ENCODE data around the gene IFNAR1.

IFNAR1 gene

DNA sequence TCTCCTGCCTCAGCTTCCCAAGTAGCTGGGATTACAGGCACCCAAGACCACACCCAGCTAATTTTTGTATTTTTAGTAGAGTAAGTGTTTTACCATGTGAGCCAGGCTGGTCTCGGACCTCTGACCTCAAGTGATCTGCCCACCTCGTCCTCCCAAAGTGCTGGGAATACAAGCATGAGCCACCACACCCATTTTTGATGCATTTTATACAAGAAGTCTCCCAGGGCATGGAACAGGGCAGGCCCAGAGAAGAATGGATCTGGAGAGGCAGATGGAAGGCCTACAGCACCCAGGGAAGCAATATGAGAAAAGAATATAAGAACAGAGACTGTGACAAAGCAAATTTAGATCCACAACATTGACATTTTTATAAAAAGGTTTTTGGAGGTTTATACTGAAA is 18.8 kb upstream of the IFNAR1 start:
- H3K9ac ChIP-seq (ENCODE audit: low read depth, low read length, poor library complexity), result no peak overlapping the region
- H3K27me3 ChIP-seq (ENCODE audit: control insufficient read depth in 3 of 3, insufficient read depth in 3 of 3, low read depth in 1 of 3, low read length in 3 of 3), result no peaks in the 10 kb centered on the region
- H2BK120ac ChIP-seq (ENCODE audit: low read depth, low read length), result no peak overlapping the region
- H3K9me3 ChIP-seq (replicated peaks in 1 of 2; ENCODE audit: control insufficient read depth in 2 of 2, insufficient read depth in 1 of 2, low read depth in 1 of 2, low read length in 2 of 2), result peaks cover 0 to 3% of the 10 kb centered on the region in 2 donors
- H2BK15ac ChIP-seq (ENCODE audit: low read length), result no peak overlapping the region
- no peak for DNase-seq (ENCODE audit: low spot score)
- no peak overlapping the region for H3K4ac ChIP-seq (ENCODE audit: low read length)
- H3K79me1 ChIP-seq (ENCODE audit: low read depth, low read length), result no peaks in the 10 kb centered on the region
- H3K36me3 ChIP-seq (replicated peaks in 1 of 2; ENCODE audit: control insufficient read depth in 2 of 2, insufficient read depth in 2 of 2, low read length in 2 of 2), result no peaks in the 10 kb centered on the region
- no peak overlapping the region for H3K27ac ChIP-seq (replicated peaks; ENCODE audit: low read length)
- H3K18ac ChIP-seq (ENCODE audit: low read length), result no peak overlapping the region
- no peak overlapping the region for H3K14ac ChIP-seq (ENCODE audit: low read length)
- H4K91ac ChIP-seq (ENCODE audit: low read depth, low read length, poor library complexity), result no peak overlapping the region
- no peak overlapping the region for H2AFZ ChIP-seq (ENCODE audit: low read length)
- no peak overlapping the region for H2AK5ac ChIP-seq (ENCODE audit: low read depth, low read length)
- H2BK5ac ChIP-seq (ENCODE audit: low read length), result no peak overlapping the region
- no peak overlapping the region for H3K4me2 ChIP-seq (ENCODE audit: insufficient read depth, low read length, poor library complexity, severe bottlenecking)
- H3K23ac ChIP-seq (ENCODE audit: low read depth, low read length, poor library complexity), result no peak overlapping the region
- no peak overlapping the region for H2BK12ac ChIP-seq (ENCODE audit: low read length)
- no peak overlapping the region for H3K4me3 ChIP-seq (ENCODE audit: low read length in 2 of 2)
- WGBS, 2 donors (ENCODE audit: extremely low coverage in 2 of 2, insufficient read length in 2 of 2, insufficient replicate concordance in 1 of 2), result no CpG with 5 or more reads among the region's 2 CpGs
- H4K8ac ChIP-seq (ENCODE audit: low read depth, low read length), result no peak overlapping the region
- H3K4me1 ChIP-seq (ENCODE audit: control insufficient read depth in 2 of 2, insufficient read depth in 1 of 2, low read depth in 1 of 2, low read length in 2 of 2), result no peaks in the 10 kb centered on the region

DNA sequence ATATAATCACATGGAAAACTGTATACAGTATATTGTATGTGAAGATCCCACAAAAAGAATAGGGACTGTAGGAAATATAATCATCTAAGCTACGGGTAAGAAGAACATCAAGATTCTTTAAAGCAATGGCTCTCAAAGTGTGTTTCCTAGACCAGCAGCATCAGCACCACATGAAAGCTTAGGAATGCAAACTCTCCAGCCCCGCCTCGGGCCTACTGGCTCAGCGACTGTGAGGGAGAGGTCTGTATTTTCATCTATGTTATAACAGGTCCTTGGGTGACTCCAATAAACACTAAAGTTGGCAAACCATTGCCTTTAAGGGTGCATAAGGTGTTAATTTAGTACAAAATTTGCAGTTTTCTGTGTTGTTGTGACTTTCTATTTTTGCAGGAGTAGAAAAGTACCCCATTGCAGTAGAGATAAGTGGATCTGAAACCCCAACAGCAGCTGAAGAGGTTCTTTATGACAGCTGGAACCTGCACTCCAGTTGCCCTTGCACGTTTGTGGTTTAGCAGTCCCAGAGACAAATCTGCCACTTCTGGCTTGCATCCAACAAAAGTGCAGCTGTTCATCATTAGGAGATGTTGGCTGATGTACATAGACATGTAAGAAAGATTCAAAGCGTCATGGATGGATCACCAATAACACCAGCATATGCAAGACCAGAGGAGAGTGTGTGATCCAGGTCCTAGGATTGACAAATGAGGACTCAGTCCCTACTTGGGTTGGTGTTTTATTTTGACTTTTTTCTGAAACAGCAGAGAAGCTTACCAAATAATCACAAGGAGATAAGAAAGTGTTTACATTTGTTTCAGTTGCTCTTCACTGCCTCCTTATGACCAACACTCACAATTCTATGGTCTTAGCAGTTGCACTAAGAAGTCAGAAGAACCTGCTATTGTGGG is 15.9 kb upstream of the IFNAR1 start:
- Histone ChIP-seq H3K4me2 (ENCODE audit: insufficient read depth, low read length, poor library complexity, severe bottlenecking) (no peak overlapping the region), H3K23ac (ENCODE audit: low read depth, low read length, poor library complexity) (no peak overlapping the region), H3K4me1 (ENCODE audit: control insufficient read depth in 2 of 2, insufficient read depth in 1 of 2, low read depth in 1 of 2, low read length in 2 of 2) (no peaks in the 10 kb centered on the region), H2BK120ac (ENCODE audit: low read depth, low read length) (no peak overlapping the region), H3K14ac (ENCODE audit: low read length) (no peak overlapping the region), H3K4ac (ENCODE audit: low read length) (no peak overlapping the region), H2BK12ac (ENCODE audit: low read length) (no peak overlapping the region), H3K36me3 (replicated peaks in 1 of 2; ENCODE audit: control insufficient read depth in 2 of 2, insufficient read depth in 2 of 2, low read length in 2 of 2) (no peaks in the 10 kb centered on the region), H3K79me1 (ENCODE audit: low read depth, low read length) (no peaks in the 10 kb centered on the region), H4K91ac (ENCODE audit: low read depth, low read length, poor library complexity) (no peak overlapping the region), H3K9ac (ENCODE audit: low read depth, low read length, poor library complexity) (no peak overlapping the region), H3K27ac (replicated peaks; ENCODE audit: low read length) (no peak overlapping the region), H3K4me3 (ENCODE audit: low read length in 2 of 2) (no peak overlapping the region), H2BK5ac (ENCODE audit: low read length) (no peak overlapping the region), H3K18ac (ENCODE audit: low read length) (no peak overlapping the region), H4K8ac (ENCODE audit: low read depth, low read length) (no peak overlapping the region), H2BK15ac (ENCODE audit: low read length) (no peak overlapping the region), H3K9me3 (replicated peaks in 1 of 2; ENCODE audit: control insufficient read depth in 2 of 2, insufficient read depth in 1 of 2, low read depth in 1 of 2, low read length in 2 of 2) (peaks cover 2 to 10% of the 10 kb centered on the region in 2 donors), H2AK5ac (ENCODE audit: low read depth, low read length) (no peak overlapping the region), H2AFZ (ENCODE audit: low read length) (no peak overlapping the region), H3K27me3 (ENCODE audit: control insufficient read depth in 3 of 3, insufficient read depth in 3 of 3, low read depth in 1 of 3, low read length in 3 of 3) (no peaks in the 10 kb centered on the region)
- no CpG with 5 or more reads among the region's 6 CpGs for WGBS, 2 donors (ENCODE audit: extremely low coverage in 2 of 2, insufficient read length in 2 of 2, insufficient replicate concordance in 1 of 2)
- no peak for DNase-seq (ENCODE audit: low spot score)

DNA sequence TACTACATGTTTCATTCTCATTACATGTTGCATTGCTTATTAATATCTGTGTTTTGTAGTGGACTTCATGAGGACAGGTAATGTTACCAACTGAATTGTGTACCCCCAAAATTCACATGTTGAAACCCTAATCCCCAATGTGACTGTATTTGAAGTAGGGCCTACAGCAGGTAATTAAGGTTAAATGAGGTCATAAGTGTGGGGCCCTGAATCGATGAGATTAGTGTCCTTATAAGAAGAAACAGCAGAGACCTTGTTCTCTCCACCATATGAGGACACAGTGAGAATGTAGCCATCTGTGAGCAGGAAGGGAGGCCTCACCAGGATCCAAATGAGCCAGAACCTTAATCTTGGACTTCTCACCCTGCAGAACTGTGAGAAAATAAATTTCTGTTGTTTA is 15.0 kb upstream of the IFNAR1 start:
- H3K4ac ChIP-seq (ENCODE audit: low read length), result no peak overlapping the region
- H3K36me3 ChIP-seq (replicated peaks in 1 of 2; ENCODE audit: control insufficient read depth in 2 of 2, insufficient read depth in 2 of 2, low read length in 2 of 2), result no peaks in the 10 kb centered on the region
- no peak overlapping the region for H2BK5ac ChIP-seq (ENCODE audit: low read length)
- no peak overlapping the region for H3K4me2 ChIP-seq (ENCODE audit: insufficient read depth, low read length, poor library complexity, severe bottlenecking)
- H3K79me1 ChIP-seq (ENCODE audit: low read depth, low read length), result no peaks in the 10 kb centered on the region
- no peak overlapping the region for H3K9ac ChIP-seq (ENCODE audit: low read depth, low read length, poor library complexity)
- no peak overlapping the region for H3K27ac ChIP-seq (replicated peaks; ENCODE audit: low read length)
- no peak overlapping the region for H2AK5ac ChIP-seq (ENCODE audit: low read depth, low read length)
- no peak overlapping the region for H3K14ac ChIP-seq (ENCODE audit: low read length)
- no peaks in the 10 kb centered on the region for H3K27me3 ChIP-seq (ENCODE audit: control insufficient read depth in 3 of 3, insufficient read depth in 3 of 3, low read depth in 1 of 3, low read length in 3 of 3)
- no peak overlapping the region for H3K23ac ChIP-seq (ENCODE audit: low read depth, low read length, poor library complexity)
- no CpG with 5 or more reads among the region's 1 CpG for WGBS, 2 donors (ENCODE audit: extremely low coverage in 2 of 2, insufficient read length in 2 of 2, insufficient replicate concordance in 1 of 2)
- H3K9me3 ChIP-seq (replicated peaks in 1 of 2; ENCODE audit: control insufficient read depth in 2 of 2, insufficient read depth in 1 of 2, low read depth in 1 of 2, low read length in 2 of 2), result peaks cover 2 to 12% of the 10 kb centered on the region in 2 donors
- no peak overlapping the region for H2BK120ac ChIP-seq (ENCODE audit: low read depth, low read length)
- H4K91ac ChIP-seq (ENCODE audit: low read depth, low read length, poor library complexity), result no peak overlapping the region
- H2BK12ac ChIP-seq (ENCODE audit: low read length), result no peak overlapping the region
- no peak for DNase-seq (ENCODE audit: low spot score)
- H2AFZ ChIP-seq (ENCODE audit: low read length), result no peak overlapping the region
- H3K18ac ChIP-seq (ENCODE audit: low read length), result no peak overlapping the region
- no peak overlapping the region for H2BK15ac ChIP-seq (ENCODE audit: low read length)
- H3K4me1 ChIP-seq (ENCODE audit: control insufficient read depth in 2 of 2, insufficient read depth in 1 of 2, low read depth in 1 of 2, low read length in 2 of 2), result no peaks in the 10 kb centered on the region
- no peak overlapping the region for H4K8ac ChIP-seq (ENCODE audit: low read depth, low read length)
- H3K4me3 ChIP-seq (ENCODE audit: low read length in 2 of 2), result no peak overlapping the region

DNA sequence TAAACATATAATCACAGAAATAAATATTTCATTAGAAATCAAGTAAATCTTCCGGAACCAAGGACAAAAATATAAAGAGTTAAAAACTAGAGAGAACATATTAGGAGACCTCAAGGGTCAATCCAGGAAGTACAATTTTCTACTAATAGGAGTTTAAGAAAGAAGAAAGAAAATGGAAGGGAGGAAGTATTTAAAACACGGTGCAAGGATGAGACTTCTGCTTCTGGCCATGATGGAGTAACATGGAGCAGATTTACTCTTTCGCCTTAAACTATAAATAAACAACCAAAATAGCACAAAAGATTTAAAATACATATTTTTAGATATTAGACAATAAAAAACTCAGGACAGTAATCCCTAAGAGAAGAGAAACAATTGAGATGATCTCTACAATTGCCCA is 12.6 kb upstream of the IFNAR1 start:
- no peak for DNase-seq (ENCODE audit: low spot score)
- Histone ChIP-seq H3K4me1 (ENCODE audit: control insufficient read depth in 2 of 2, insufficient read depth in 1 of 2, low read depth in 1 of 2, low read length in 2 of 2) (no peaks in the 10 kb centered on the region), H3K79me1 (ENCODE audit: low read depth, low read length) (no peaks in the 10 kb centered on the region), H3K4me2 (ENCODE audit: insufficient read depth, low read length, poor library complexity, severe bottlenecking) (no peak overlapping the region), H3K36me3 (replicated peaks in 1 of 2; ENCODE audit: control insufficient read depth in 2 of 2, insufficient read depth in 2 of 2, low read length in 2 of 2) (no peaks in the 10 kb centered on the region), H3K27me3 (ENCODE audit: control insufficient read depth in 3 of 3, insufficient read depth in 3 of 3, low read depth in 1 of 3, low read length in 3 of 3) (peaks cover 0 to 2% (median 0%) of the 10 kb centered on the region in 3 experiments), H3K27ac (replicated peaks; ENCODE audit: low read length) (no peak overlapping the region), H3K9ac (ENCODE audit: low read depth, low read length, poor library complexity) (no peak overlapping the region), H3K9me3 (replicated peaks in 1 of 2; ENCODE audit: control insufficient read depth in 2 of 2, insufficient read depth in 1 of 2, low read depth in 1 of 2, low read length in 2 of 2) (peaks cover 2 to 12% of the 10 kb centered on the region in 2 donors), H2BK120ac (ENCODE audit: low read depth, low read length) (no peak overlapping the region), H2AFZ (ENCODE audit: low read length) (no peak overlapping the region), H4K91ac (ENCODE audit: low read depth, low read length, poor library complexity) (no peak overlapping the region), H2BK12ac (ENCODE audit: low read length) (no peak overlapping the region), H3K4ac (ENCODE audit: low read length) (no peak overlapping the region), H2AK5ac (ENCODE audit: low read depth, low read length) (no peak overlapping the region), H4K8ac (ENCODE audit: low read depth, low read length) (no peak overlapping the region), H2BK15ac (ENCODE audit: low read length) (no peak overlapping the region), H3K23ac (ENCODE audit: low read depth, low read length, poor library complexity) (no peak overlapping the region), H3K4me3 (ENCODE audit: low read length in 2 of 2) (no peak overlapping the region), H3K18ac (ENCODE audit: low read length) (no peak overlapping the region), H3K14ac (ENCODE audit: low read length) (no peak overlapping the region), H2BK5ac (ENCODE audit: low read length) (no peak overlapping the region)
- no CpG with 5 or more reads among the region's 3 CpGs for WGBS, 2 donors (ENCODE audit: extremely low coverage in 2 of 2, insufficient read length in 2 of 2, insufficient replicate concordance in 1 of 2)

All from neuronal stem cell (in vitro differentiated cells).